ENCODE measurements around the gene XPO6. TPM values are rescaled to one million over a fixed set of nuclear protein-coding genes. Genes with fewer than 3 reads are reported as not detected.
"Not testable (repeated sequence)": the region's sequence is repeated elsewhere in the genome, so short reads cannot be mapped to it uniquely, and the experiment has no call there.

XPO6 gene
- total RNA-seq, 2 donors from 2014 or later, result 17.9 to 29.8 TPM

GRCh38 chr16:28117168-28117565, 94.6 kb downstream of the XPO6 start:
- H3K4me3 ChIP-seq, result no peak overlapping the region
- H3K9me3 ChIP-seq, result no peaks in the 10 kb centered on the region
- no peaks in the 10 kb centered on the region for H3K27me3 ChIP-seq
- TF ChIP-seq CTCF (IDR thresholded peaks at IDR 0.05), result no peak
- H3K27ac ChIP-seq, result no peak overlapping the region
- DNase-seq (ENCODE audit: low spot score), result no peak
- peaks cover 75% of the 10 kb centered on the region for H3K36me3 ChIP-seq
- no peaks in the 10 kb centered on the region for H3K4me1 ChIP-seq

GRCh38 chr16:28115866-28116265, 95.9 kb downstream of the XPO6 start:
- peaks cover 75% of the 10 kb centered on the region for H3K36me3 ChIP-seq

GRCh38 chr16:28112908-28113307, 98.9 kb downstream of the XPO6 start:
- Histone ChIP-seq H3K4me1 (no peaks in the 10 kb centered on the region), H3K9me3 (no peaks in the 10 kb centered on the region), H3K27ac (no peak overlapping the region), H3K36me3 (peaks cover 63% of the 10 kb centered on the region), H3K4me3 (no peak overlapping the region), H3K27me3 (no peaks in the 10 kb centered on the region)
- DNase-seq (ENCODE audit: low spot score), result no peak
- TF ChIP-seq CTCF (IDR thresholded peaks at IDR 0.05), result no peak

More at GRCh38 chr16:28115866-28116265, 95.9 kb downstream of the XPO6 start:
- not testable (repeated sequence) for H3K27ac ChIP-seq; H3K4me1 ChIP-seq; DNase-seq (ENCODE audit: low spot score); H3K9me3 ChIP-seq; H3K27me3 ChIP-seq; H3K4me3 ChIP-seq

- Histone ChIP-seq H3K27ac (no peak overlapping the region), H3K4me1 (no peaks in the 10 kb centered on the region), H3K27me3 (no peaks in the 10 kb centered on the region), H3K4me3 (no peak overlapping the region), H3K36me3 (peaks cover 64% of the 10 kb centered on the region), H3K9me3 (no peaks in the 10 kb centered on the region)
- DNase-seq (ENCODE audit: low spot score), result no peak
- no peak for TF ChIP-seq CTCF (IDR thresholded peaks at IDR 0.05)
These were observed 100.8 kb downstream of the XPO6 start for GRCh38 chr16:28110977-28111376.

GRCh38 chr16:28110479-28110878, 101.3 kb downstream of the XPO6 start:
- H3K27ac ChIP-seq, result no peak overlapping the region
- no peaks in the 10 kb centered on the region for H3K4me1 ChIP-seq
- no peak for TF ChIP-seq CTCF (IDR thresholded peaks at IDR 0.05)
- no peak for DNase-seq (ENCODE audit: low spot score)
- H3K27me3 ChIP-seq, result no peaks in the 10 kb centered on the region
- H3K36me3 ChIP-seq, result peaks cover 64% of the 10 kb centered on the region
- H3K9me3 ChIP-seq, result no peaks in the 10 kb centered on the region
- H3K4me3 ChIP-seq, result no peak overlapping the region

GRCh38 chr16:28110074-28110473, 101.7 kb downstream of the XPO6 start:
- Histone ChIP-seq H3K4me3 (no peak overlapping the region), H3K4me1 (no peaks in the 10 kb centered on the region), H3K36me3 (peaks cover 66% of the 10 kb centered on the region), H3K27me3 (no peaks in the 10 kb centered on the region), H3K27ac (no peak overlapping the region), H3K9me3 (no peaks in the 10 kb centered on the region)
- no peak for TF ChIP-seq CTCF (IDR thresholded peaks at IDR 0.05)
- DNase-seq (ENCODE audit: low spot score), result no peak
